Hepatocyte (in vitro differentiated cells): ENCODE measurements around the gene SLC16A8. TPM values are rescaled to one million over a fixed set of nuclear protein-coding genes. Genes with fewer than 3 reads are reported as not detected.
A peak's percentile ranks its signal among the peaks of the same experiment; 100 is the strongest.

Experiments used
- DNase-seq: peaks from one replicate; pipeline ENCODE4 v3.0.0-alpha.2; 2016; ENCODE audit warnings: low spot score
- H2AFZ ChIP-seq: fragments of 200-600 bp; sonication (generic); 2 replicates; pipeline ENCODE4 v1.6.0; 2016; ENCODE audit warnings: antibody characterized with exemption, mild to moderate bottlenecking
- H3K27ac ChIP-seq: fragments of 200-600 bp; sonication (generic); 2 replicates; pipeline ENCODE4 v1.5.1; 2016; ENCODE audit warnings: mild to moderate bottlenecking
- H3K27me3 ChIP-seq: fragments of 200-600 bp; sonication (generic); 2 replicates; pipeline ENCODE4 v1.6.1; 2016
- H3K36me3 ChIP-seq: fragments of 200-600 bp; sonication (generic); replicated peaks from 2 replicates; pipeline ENCODE4 v1.5.1; 2016; ENCODE audit warnings: low read depth; ENCODE audit not compliant: insufficient read depth
- H3K4me1 ChIP-seq: fragments of 200-600 bp; sonication (generic); 2 replicates; pipeline ENCODE4 v1.5.1; 2016; ENCODE audit warnings: mild to moderate bottlenecking, moderate library complexity; ENCODE audit not compliant: insufficient read depth
- H3K4me2 ChIP-seq: fragments of 200-600 bp; sonication (generic); 2 replicates; pipeline ENCODE4 v1.6.0; 2016
- H3K4me3 ChIP-seq: fragments of 200-600 bp; sonication (generic); 2 replicates; pipeline ENCODE4 v1.5.1; 2016; ENCODE audit warnings: mild to moderate bottlenecking
- H3K79me2 ChIP-seq: fragments of 200-600 bp; sonication (generic); 2 replicates; pipeline ENCODE4 v1.6.0; 2017; ENCODE audit warnings: mild to moderate bottlenecking
- H3K9me2 ChIP-seq: fragments of 200-600 bp; sonication (generic); replicated peaks from 2 replicates; pipeline ENCODE4 v1.6.0; 2017; ENCODE audit warnings: mild to moderate bottlenecking; ENCODE audit not compliant: insufficient read depth
- H3K9me3 ChIP-seq: fragments of 200-600 bp; sonication (generic); 2 replicates; pipeline ENCODE4 v1.5.1; 2016; ENCODE audit warnings: low read depth, mild to moderate bottlenecking
- H4K20me1 ChIP-seq: fragments of 200-600 bp; sonication (generic); 2 replicates; pipeline ENCODE4 v1.6.0; 2016; ENCODE audit warnings: mild to moderate bottlenecking; ENCODE audit not compliant: insufficient read depth, poor library complexity, severe bottlenecking
- EZH2 ChIP-seq: fragments of 200-600 bp; sonication (generic); IDR thresholded peaks from 2 replicates; pipeline ENCODE4 v1.6.1; 2016; ENCODE audit warnings: antibody characterized with exemption, mild to moderate bottlenecking, borderline replicate concordance
- EZH2phosphoT487 ChIP-seq: fragments of 200-600 bp; sonication (generic); IDR thresholded peaks from one replicate; pipeline ENCODE4 v1.6.1; 2018; ENCODE audit warnings: antibody characterized with exemption, mild to moderate bottlenecking, low read depth, moderate library complexity; ENCODE audit not compliant: unreplicated experiment, severe bottlenecking
- WGBS: methylation state at CpG from one replicate; pipeline ENCODE4 v1.1.6; 2016; ENCODE audit warnings: low lambda C conversion rate; ENCODE audit errors: missing lambda C conversion rate; 5-methylcytosine and 5-hydroxymethylcytosine counted together
- polyA plus RNA-seq: library from polyadenylated mRNA; unstranded; fragments of >200 nt; fragmentation: Nextera tagmentation; extraction: Ambion mirVana; gene quantifications from 2 replicates; pipeline ENCODE4 v1.2.1, GENCODE V29; 2016
- total RNA-seq: library from RNA; depleted of rRNA; stranded (reverse); fragments of >200 nt; gene quantifications from 2 replicates; pipeline ENCODE4 v1.2.3, GENCODE V29; 2014
- TF ChIP-seq, protein P1 (sequence below): fragments of 200-600 bp; sonication (generic); IDR thresholded peaks from 2 replicates; pipeline ENCODE4 v1.5.1; 2016; ENCODE audit warnings: antibody characterized with exemption, mild to moderate bottlenecking; ENCODE audit not compliant: poor library complexity

Gene SLC16A8
- total and polyA plus RNA-seq, 2 experiments from 2014 or later, result 0.63 TPM; not detected in 1

DNA sequence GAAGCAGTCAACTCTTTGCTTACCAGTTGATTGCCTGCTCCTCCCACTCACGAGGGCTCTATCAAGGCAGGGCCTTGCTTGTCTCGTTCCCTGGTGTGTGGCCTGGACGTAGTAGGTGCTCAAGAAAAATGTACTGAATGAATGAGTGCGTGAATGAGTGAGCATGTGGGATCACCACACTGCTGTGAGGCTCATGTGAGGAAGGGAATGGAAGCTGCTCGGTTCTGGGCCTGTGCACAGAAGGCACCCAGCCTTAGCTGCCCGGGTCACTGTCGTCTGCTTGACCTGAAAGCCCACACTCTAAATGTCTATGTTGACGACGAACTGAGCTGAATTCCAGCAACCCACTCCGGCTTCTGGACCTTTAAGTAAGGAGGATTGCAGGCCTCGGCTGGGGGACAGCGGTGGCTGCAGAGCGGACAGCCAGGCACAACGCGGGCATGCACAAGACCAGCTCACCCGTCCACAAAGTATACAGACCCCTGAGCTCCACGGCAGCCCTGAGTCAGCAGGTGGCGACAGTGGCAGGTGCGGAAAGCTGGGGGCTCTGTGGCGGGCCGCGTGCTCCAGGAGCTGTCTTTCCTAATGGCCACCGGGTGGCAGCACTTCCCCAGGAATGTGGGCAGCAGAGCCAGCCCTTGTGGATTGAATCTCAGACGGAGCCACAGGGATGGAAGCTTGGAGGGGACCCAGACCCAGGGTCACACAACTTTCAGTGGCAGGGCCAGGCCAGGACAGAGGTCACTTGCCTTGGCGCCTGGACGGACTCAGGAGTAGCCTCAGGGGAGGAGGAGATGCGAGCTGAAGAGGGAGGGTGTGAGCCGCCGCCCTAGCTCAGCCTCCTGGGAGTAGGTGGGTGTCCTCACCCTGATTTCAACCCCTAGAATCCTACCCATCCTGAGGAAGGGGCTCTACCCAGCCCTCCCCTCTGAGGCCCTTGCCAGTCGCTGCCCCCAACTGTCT, 31.8 kb downstream of the SLC16A8 start:
- TF ChIP-seq, protein P1, sequence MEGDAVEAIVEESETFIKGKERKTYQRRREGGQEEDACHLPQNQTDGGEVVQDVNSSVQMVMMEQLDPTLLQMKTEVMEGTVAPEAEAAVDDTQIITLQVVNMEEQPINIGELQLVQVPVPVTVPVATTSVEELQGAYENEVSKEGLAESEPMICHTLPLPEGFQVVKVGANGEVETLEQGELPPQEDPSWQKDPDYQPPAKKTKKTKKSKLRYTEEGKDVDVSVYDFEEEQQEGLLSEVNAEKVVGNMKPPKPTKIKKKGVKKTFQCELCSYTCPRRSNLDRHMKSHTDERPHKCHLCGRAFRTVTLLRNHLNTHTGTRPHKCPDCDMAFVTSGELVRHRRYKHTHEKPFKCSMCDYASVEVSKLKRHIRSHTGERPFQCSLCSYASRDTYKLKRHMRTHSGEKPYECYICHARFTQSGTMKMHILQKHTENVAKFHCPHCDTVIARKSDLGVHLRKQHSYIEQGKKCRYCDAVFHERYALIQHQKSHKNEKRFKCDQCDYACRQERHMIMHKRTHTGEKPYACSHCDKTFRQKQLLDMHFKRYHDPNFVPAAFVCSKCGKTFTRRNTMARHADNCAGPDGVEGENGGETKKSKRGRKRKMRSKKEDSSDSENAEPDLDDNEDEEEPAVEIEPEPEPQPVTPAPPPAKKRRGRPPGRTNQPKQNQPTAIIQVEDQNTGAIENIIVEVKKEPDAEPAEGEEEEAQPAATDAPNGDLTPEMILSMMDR, result peak; percentile 83
- no peak for TF ChIP-seq EZH2phosphoT487
- H3K79me2 ChIP-seq, result no peaks in the 10 kb centered on the region
- H4K20me1 ChIP-seq, result no peaks in the 10 kb centered on the region
- WGBS, result 29% methylated on average over 27 of the region's 30 CpGs
- no peaks in the 10 kb centered on the region for H3K36me3 ChIP-seq
- no peaks in the 10 kb centered on the region for H3K4me1 ChIP-seq
- H3K4me2 ChIP-seq, result peak overlapping the region; percentile 67
- no peak overlapping the region for H3K4me3 ChIP-seq
- no peak overlapping the region for H2AFZ ChIP-seq
- H3K27ac ChIP-seq, result no peak overlapping the region
- peak; percentile 92 for DNase-seq
- no peaks in the 10 kb centered on the region for H3K9me3 ChIP-seq
- H3K9me2 ChIP-seq, result no peaks in the 10 kb centered on the region
- no peaks in the 10 kb centered on the region for H3K27me3 ChIP-seq

- Histone ChIP-seq H3K9me3 (no peaks in the 10 kb centered on the region), H3K4me3 (no peak overlapping the region), H3K79me2 (no peaks in the 10 kb centered on the region), H3K4me1 (no peaks in the 10 kb centered on the region), H4K20me1 (no peaks in the 10 kb centered on the region), H3K9me2 (no peaks in the 10 kb centered on the region), H3K4me2 (no peak overlapping the region), H2AFZ (no peak overlapping the region), H3K27me3 (no peaks in the 10 kb centered on the region), H3K27ac (no peak overlapping the region), H3K36me3 (no peaks in the 10 kb centered on the region)
- TF ChIP-seq, protein P1, result no peak
- no peak for TF ChIP-seq EZH2phosphoT487
- TF ChIP-seq EZH2, result no peak
- DNase-seq, result no peak
- 82% methylated on average over 8 of the region's 8 CpGs for WGBS
These were observed 32.7 kb downstream of the SLC16A8 start for GRCh38 chr22:38051261-38051660.

DNA sequence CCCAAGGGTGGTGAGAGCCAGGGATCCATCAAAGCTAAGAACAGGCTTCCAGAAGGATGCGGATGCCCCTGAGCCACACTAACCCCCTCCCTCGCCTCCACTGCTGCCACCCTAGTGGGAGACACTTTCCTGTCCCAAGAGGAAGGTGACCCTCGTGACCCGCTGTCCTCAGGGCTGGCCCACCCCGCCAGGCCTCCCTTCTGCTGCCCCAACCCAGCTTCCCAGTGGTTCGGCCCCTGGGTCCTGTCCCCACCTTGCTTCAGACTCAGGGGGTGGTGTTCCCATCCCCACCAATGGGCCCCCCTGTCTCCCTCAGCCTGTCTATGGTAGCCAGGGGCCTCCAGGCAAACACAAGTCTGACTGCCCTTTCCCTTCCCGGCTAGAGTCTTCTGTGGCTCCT, 33.3 kb downstream of the SLC16A8 start:
- Histone ChIP-seq H3K9me3 (no peaks in the 10 kb centered on the region), H3K36me3 (no peaks in the 10 kb centered on the region), H4K20me1 (no peaks in the 10 kb centered on the region), H3K27ac (no peak overlapping the region), H3K4me2 (no peak overlapping the region), H2AFZ (no peak overlapping the region), H3K27me3 (no peaks in the 10 kb centered on the region), H3K79me2 (no peaks in the 10 kb centered on the region), H3K9me2 (no peaks in the 10 kb centered on the region), H3K4me3 (no peak overlapping the region), H3K4me1 (no peaks in the 10 kb centered on the region)
- 90% methylated on average over 4 of the region's 7 CpGs for WGBS
- no peak for DNase-seq
- TF ChIP-seq, protein P1, result no peak
- TF ChIP-seq EZH2, result no peak
- no peak for TF ChIP-seq EZH2phosphoT487
